ENCODE data around the gene SPATA32.

SPATA32 gene

GRCh38 chr17:45230787-45231480 is 31.0 kb downstream of the SPATA32 start:
- H3K27ac Mint-ChIP-seq: no peak overlapping the region
- peaks cover 27% of the 10 kb centered on the region for H3K4me1 Mint-ChIP-seq
- TF ChIP-seq, protein P1, sequence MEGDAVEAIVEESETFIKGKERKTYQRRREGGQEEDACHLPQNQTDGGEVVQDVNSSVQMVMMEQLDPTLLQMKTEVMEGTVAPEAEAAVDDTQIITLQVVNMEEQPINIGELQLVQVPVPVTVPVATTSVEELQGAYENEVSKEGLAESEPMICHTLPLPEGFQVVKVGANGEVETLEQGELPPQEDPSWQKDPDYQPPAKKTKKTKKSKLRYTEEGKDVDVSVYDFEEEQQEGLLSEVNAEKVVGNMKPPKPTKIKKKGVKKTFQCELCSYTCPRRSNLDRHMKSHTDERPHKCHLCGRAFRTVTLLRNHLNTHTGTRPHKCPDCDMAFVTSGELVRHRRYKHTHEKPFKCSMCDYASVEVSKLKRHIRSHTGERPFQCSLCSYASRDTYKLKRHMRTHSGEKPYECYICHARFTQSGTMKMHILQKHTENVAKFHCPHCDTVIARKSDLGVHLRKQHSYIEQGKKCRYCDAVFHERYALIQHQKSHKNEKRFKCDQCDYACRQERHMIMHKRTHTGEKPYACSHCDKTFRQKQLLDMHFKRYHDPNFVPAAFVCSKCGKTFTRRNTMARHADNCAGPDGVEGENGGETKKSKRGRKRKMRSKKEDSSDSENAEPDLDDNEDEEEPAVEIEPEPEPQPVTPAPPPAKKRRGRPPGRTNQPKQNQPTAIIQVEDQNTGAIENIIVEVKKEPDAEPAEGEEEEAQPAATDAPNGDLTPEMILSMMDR (IDR thresholded peaks at IDR 0.05; ENCODE audit: unreplicated experiment in 3 of 3): no peak
- peaks cover 50% of the 10 kb centered on the region for H3K27me3 Mint-ChIP-seq (ENCODE audit: low read depth)
- no peaks in the 10 kb centered on the region for H3K9me3 Mint-ChIP-seq
- H3K36me3 Mint-ChIP-seq (ENCODE audit: low read depth): no peaks in the 10 kb centered on the region
- no peak overlapping the region for H3K4me3 Mint-ChIP-seq

DNA sequence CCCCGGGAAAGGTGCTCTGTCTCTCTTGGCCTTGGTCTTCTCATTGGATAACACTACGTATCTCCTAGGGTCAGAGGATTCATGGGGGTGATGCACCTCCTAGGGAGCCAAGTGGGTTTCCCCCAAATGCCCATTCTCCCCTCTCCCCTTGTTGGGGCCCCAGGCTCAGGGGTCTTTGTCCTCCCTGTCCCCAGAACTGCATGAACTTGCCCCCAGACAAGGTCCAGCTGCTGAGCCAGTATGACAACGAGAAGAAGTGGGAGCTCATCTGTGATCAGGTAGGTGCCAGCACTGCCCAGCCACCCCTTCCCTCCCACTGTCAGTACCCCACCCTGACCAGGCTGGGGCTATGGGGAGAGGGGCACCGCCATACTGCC is 31.5 kb downstream of the SPATA32 start:
- H3K27me3 Mint-ChIP-seq (ENCODE audit: low read depth): peaks cover 50% of the 10 kb centered on the region
- no peak overlapping the region for H3K27ac Mint-ChIP-seq
- H3K36me3 Mint-ChIP-seq (ENCODE audit: low read depth): no peaks in the 10 kb centered on the region
- TF ChIP-seq, protein P1 (IDR thresholded peaks at IDR 0.05; ENCODE audit: unreplicated experiment in 3 of 3): no peak
- no peak overlapping the region for H3K4me3 Mint-ChIP-seq
- peaks cover 27% of the 10 kb centered on the region for H3K4me1 Mint-ChIP-seq
- H3K9me3 Mint-ChIP-seq: no peaks in the 10 kb centered on the region

GRCh38 chr17:45229681-45230409 is 32.0 kb downstream of the SPATA32 start:
- H3K4me3 Mint-ChIP-seq: no peak overlapping the region
- H3K36me3 Mint-ChIP-seq (ENCODE audit: low read depth): no peaks in the 10 kb centered on the region
- TF ChIP-seq, protein P1 (IDR thresholded peaks at IDR 0.05; ENCODE audit: unreplicated experiment in 3 of 3): no peak
- no peak overlapping the region for H3K27ac Mint-ChIP-seq
- H3K27me3 Mint-ChIP-seq (ENCODE audit: low read depth): peaks cover 47% of the 10 kb centered on the region
- no peaks in the 10 kb centered on the region for H3K9me3 Mint-ChIP-seq
- H3K4me1 Mint-ChIP-seq: peaks cover 27% of the 10 kb centered on the region

- Mint-ChIP-seq H3K27ac (no peak overlapping the region), H3K4me3 (no peak overlapping the region), H3K9me3 (no peaks in the 10 kb centered on the region), H3K36me3 (ENCODE audit: low read depth) (no peaks in the 10 kb centered on the region), H3K27me3 (ENCODE audit: low read depth) (peaks cover 50% of the 10 kb centered on the region), H3K4me1 (peaks cover 27% of the 10 kb centered on the region)
- TF ChIP-seq, protein P1 (IDR thresholded peaks at IDR 0.05; ENCODE audit: unreplicated experiment in 3 of 3): no peak
Measured at GRCh38 chr17:45228763-45229539, 32.9 kb downstream of the SPATA32 start.

DNA sequence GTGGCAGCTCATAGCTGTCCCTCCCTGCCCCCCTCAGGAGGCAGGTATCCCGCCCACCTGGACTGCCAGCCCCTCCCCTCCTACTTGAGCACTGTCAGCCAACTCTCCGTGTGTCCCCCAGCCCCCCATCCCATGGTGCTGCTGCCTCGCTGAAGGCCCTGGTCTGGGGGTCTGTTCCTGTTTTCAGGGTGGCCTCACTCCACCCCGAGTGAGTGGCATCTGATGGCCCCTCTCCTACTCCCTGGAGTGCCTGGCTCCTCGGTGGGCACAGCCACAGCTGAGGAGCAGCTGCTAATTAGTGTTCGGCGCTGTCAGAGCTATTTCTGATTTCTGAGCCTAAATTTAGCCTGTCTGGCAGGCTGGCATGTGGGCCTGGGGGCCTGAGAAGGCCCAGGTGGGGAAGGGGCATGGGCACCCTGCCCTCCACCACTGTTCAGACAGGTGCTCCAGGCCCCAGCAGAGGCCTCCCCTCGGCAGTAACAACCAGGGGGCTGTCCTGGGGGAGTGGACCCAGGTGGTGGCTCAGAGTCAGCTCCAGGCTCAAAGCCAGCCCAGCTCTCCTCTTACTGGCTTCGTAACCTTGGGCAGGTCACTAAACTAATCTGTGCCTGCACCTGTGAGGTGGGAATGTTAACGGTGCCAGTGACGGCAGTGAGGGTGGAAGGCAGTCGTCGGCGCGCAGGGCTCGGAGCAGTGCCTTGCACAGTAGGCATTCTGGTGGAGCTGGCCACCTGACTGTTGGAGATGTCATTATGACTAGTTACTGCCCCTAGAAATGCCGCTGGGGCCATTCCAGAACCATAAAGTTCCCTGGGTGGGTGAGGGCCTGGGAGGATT is 33.8 kb downstream of the SPATA32 start:
- Mint-ChIP-seq H3K27me3 (ENCODE audit: low read depth) (peaks cover 55% of the 10 kb centered on the region), H3K27ac (peak overlapping the region in 1 of 3 experiments; percentile 56), H3K36me3 (ENCODE audit: low read depth) (no peaks in the 10 kb centered on the region), H3K4me3 (no peak overlapping the region), H3K9me3 (no peaks in the 10 kb centered on the region), H3K4me1 (peaks cover 27% of the 10 kb centered on the region)
- TF ChIP-seq, protein P1 (IDR thresholded peaks at IDR 0.05; ENCODE audit: unreplicated experiment in 3 of 3): no peak
